ENCODE data around the gene MRPS25.

- TF ChIP-seq JUN (CRISPR knock-in tag; IDR thresholded peaks at IDR 0.05) = no peak
- TF ChIP-seq, protein P1, sequence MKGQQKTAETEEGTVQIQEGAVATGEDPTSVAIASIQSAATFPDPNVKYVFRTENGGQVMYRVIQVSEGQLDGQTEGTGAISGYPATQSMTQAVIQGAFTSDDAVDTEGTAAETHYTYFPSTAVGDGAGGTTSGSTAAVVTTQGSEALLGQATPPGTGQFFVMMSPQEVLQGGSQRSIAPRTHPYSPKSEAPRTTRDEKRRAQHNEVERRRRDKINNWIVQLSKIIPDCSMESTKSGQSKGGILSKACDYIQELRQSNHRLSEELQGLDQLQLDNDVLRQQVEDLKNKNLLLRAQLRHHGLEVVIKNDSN (CRISPR knock-in tag; IDR thresholded peaks at IDR 0.05) = no peak
- TF ChIP-seq, protein P2, sequence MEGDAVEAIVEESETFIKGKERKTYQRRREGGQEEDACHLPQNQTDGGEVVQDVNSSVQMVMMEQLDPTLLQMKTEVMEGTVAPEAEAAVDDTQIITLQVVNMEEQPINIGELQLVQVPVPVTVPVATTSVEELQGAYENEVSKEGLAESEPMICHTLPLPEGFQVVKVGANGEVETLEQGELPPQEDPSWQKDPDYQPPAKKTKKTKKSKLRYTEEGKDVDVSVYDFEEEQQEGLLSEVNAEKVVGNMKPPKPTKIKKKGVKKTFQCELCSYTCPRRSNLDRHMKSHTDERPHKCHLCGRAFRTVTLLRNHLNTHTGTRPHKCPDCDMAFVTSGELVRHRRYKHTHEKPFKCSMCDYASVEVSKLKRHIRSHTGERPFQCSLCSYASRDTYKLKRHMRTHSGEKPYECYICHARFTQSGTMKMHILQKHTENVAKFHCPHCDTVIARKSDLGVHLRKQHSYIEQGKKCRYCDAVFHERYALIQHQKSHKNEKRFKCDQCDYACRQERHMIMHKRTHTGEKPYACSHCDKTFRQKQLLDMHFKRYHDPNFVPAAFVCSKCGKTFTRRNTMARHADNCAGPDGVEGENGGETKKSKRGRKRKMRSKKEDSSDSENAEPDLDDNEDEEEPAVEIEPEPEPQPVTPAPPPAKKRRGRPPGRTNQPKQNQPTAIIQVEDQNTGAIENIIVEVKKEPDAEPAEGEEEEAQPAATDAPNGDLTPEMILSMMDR (IDR thresholded peaks at IDR 0.05) = no peak
- TF ChIP-seq ARID4B (CRISPR knock-in tag; IDR thresholded peaks at IDR 0.05; ENCODE audit: borderline replicate concordance) = no peak
- no peak for TF ChIP-seq ELF4 (CRISPR knock-in tag; IDR thresholded peaks at IDR 0.05; ENCODE audit: low read depth)
- TF ChIP-seq, protein P3, sequence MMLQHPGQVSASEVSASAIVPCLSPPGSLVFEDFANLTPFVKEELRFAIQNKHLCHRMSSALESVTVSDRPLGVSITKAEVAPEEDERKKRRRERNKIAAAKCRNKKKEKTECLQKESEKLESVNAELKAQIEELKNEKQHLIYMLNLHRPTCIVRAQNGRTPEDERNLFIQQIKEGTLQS (CRISPR knock-in tag; conservative IDR thresholded peaks at IDR 0.05) = no peak
- no peak for TF ChIP-seq CREB1 (CRISPR knock-in tag; IDR thresholded peaks at IDR 0.05)
Observed at GRCh38 chr3:15099364-15100098, 34.4 kb upstream of the MRPS25 start.
